Measurements from ENCODE around the gene FAM13C. TPM values are rescaled to one million over a fixed set of nuclear protein-coding genes. Genes with fewer than 3 reads are reported as not detected.

FAM13C gene
- total RNA-seq, 4 donors from 2014 or later, result 1.8 to 47.9 (median 5.7) TPM

DNA sequence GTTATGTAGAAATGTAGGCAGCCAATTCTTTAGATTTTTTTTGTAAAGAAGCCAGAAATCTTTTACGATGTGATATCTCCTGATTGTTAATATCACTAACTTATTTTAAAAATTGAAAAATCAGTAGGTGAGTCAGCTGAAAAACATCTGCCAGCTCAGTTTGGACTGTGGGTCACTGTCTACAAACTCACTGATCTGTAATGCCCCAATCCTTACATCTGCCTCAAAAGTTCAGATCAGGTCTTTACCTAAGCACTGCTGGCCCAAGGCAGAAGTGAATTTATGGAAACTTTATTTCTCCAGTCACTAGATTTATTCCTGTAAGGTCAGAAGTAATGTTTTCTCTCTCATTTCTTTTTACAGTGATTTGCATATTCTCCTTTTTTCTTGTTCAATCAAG is 31.0 kb upstream of the FAM13C start:
- Histone ChIP-seq H3K27ac (no peak overlapping the region), H3K9me3 (no peaks in the 10 kb centered on the region), H3K27me3 (no peaks in the 10 kb centered on the region), H3K4me3 (no peak overlapping the region), H3K36me3 (no peaks in the 10 kb centered on the region), H3K4me1 (no peaks in the 10 kb centered on the region)
- DNase-seq, result no peak
- TF ChIP-seq, protein P1, sequence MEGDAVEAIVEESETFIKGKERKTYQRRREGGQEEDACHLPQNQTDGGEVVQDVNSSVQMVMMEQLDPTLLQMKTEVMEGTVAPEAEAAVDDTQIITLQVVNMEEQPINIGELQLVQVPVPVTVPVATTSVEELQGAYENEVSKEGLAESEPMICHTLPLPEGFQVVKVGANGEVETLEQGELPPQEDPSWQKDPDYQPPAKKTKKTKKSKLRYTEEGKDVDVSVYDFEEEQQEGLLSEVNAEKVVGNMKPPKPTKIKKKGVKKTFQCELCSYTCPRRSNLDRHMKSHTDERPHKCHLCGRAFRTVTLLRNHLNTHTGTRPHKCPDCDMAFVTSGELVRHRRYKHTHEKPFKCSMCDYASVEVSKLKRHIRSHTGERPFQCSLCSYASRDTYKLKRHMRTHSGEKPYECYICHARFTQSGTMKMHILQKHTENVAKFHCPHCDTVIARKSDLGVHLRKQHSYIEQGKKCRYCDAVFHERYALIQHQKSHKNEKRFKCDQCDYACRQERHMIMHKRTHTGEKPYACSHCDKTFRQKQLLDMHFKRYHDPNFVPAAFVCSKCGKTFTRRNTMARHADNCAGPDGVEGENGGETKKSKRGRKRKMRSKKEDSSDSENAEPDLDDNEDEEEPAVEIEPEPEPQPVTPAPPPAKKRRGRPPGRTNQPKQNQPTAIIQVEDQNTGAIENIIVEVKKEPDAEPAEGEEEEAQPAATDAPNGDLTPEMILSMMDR (IDR thresholded peaks at IDR 0.05), result no peak
- TF ChIP-seq POLR2A (IDR thresholded peaks at IDR 0.05), result no peak

DNA sequence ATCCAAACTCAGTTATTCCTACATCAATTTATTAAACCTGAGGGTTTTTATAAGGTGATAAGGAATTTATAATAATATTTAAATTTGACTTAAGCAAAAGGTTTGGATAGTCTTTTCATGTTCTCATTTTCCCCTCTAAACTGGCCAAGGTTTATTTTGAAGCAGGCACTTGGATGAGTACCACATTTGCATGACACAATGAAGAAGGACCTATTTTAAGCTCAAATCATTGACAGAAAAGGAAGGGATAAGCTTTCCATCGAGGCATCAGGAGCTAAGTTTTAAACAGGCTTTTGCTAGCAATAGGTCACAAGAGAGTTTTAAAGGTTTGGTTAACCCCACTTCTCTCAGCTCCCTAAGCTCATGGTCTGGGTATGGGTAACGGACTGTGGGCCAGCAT is 28.7 kb upstream of the FAM13C start:
- H3K4me3 ChIP-seq, result no peak overlapping the region
- TF ChIP-seq, protein P1 (IDR thresholded peaks at IDR 0.05), result no peak
- no peak for TF ChIP-seq POLR2A (IDR thresholded peaks at IDR 0.05)
- H3K36me3 ChIP-seq, result no peaks in the 10 kb centered on the region
- H3K27me3 ChIP-seq, result no peaks in the 10 kb centered on the region
- H3K4me1 ChIP-seq, result no peaks in the 10 kb centered on the region
- no peak overlapping the region for H3K27ac ChIP-seq
- DNase-seq, result no peak
- H3K9me3 ChIP-seq, result no peaks in the 10 kb centered on the region

DNA sequence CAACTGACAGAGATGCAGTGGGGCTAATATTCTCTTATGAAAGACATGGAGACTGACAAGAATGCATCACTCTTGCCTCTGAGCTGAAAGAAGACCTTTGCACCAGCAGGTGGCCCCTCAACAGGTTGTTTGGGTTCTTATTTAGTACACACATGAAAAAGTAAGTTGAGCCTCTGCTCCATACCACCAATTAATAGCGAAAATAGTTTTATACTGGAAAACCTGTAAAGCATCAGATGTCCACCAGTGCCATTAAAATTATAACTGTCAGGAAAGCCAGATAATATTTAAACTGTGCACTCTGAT is 26.3 kb upstream of the FAM13C start:
- Histone ChIP-seq H3K4me3 (no peak overlapping the region), H3K36me3 (no peaks in the 10 kb centered on the region), H3K4me1 (no peaks in the 10 kb centered on the region), H3K27me3 (no peaks in the 10 kb centered on the region), H3K27ac (no peak overlapping the region), H3K9me3 (no peaks in the 10 kb centered on the region)
- TF ChIP-seq, protein P1 (IDR thresholded peaks at IDR 0.05), result no peak
- TF ChIP-seq POLR2A (IDR thresholded peaks at IDR 0.05), result no peak
- no peak for DNase-seq

DNA sequence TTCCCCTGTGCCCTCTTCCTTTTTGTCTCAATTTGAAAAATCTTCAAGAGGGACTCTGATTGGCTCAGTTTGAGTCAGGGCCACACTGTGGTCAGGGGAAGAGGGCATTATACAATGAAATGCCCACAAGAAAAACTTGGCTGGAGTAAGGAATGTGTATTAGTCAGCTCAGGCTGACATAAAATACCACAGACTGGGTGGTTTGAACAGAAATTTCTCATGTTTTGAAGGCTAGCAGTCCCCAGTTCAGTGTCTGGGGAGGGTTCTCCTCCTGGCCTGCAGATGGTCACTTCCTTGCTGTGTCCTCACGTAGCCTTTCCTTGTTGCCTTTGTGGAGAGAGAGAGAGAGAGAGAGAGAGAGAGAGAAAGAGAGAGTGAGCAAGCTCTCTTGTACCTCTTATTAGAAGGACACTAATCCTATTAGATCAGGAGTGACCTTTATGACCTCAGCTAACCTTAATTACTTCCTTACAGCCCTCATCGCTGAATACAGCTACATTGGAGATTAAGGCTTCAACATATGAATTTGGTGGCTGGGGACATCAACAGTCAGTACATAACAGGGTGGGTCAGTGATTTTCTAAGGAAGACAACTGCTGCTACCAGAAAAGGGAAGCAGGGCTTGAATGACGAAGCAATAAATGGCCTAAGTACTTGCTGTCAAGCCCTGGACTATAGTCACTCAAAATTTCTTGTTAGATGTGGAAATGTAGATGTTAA is 25.8 kb upstream of the FAM13C start:
- TF ChIP-seq, protein P1 (IDR thresholded peaks at IDR 0.05), result no peak
- TF ChIP-seq POLR2A (IDR thresholded peaks at IDR 0.05), result no peak
- no peak for DNase-seq
- Histone ChIP-seq H3K9me3 (no peaks in the 10 kb centered on the region), H3K4me3 (no peak overlapping the region), H3K4me1 (no peaks in the 10 kb centered on the region), H3K27me3 (no peaks in the 10 kb centered on the region), H3K27ac (no peak overlapping the region), H3K36me3 (no peaks in the 10 kb centered on the region)

DNA sequence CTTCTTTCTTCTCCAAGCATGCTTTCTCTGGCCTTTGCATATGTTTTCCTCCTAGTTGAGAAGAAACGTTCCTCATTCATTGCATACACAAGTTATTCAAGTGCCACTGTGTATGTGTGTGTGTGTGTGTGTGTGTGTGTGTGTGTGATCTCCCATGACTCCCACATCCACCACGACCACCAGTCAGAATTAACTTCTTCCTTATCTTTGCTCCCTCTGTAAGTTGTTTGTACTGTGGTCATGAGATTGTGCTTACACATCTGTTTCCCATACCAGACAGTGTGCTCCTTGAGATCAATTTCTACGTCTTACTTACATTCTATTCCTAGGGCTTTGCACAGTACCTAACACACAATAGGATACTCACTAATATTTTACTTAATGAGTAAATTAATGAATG is 22.4 kb upstream of the FAM13C start:
- no peak for DNase-seq
- no peak overlapping the region for H3K4me3 ChIP-seq
- H3K27ac ChIP-seq, result no peak overlapping the region
- no peaks in the 10 kb centered on the region for H3K36me3 ChIP-seq
- no peak for TF ChIP-seq POLR2A (IDR thresholded peaks at IDR 0.05)
- TF ChIP-seq, protein P1 (IDR thresholded peaks at IDR 0.05), result no peak
- H3K27me3 ChIP-seq, result no peaks in the 10 kb centered on the region
- H3K9me3 ChIP-seq, result no peaks in the 10 kb centered on the region
- no peaks in the 10 kb centered on the region for H3K4me1 ChIP-seq

DNA sequence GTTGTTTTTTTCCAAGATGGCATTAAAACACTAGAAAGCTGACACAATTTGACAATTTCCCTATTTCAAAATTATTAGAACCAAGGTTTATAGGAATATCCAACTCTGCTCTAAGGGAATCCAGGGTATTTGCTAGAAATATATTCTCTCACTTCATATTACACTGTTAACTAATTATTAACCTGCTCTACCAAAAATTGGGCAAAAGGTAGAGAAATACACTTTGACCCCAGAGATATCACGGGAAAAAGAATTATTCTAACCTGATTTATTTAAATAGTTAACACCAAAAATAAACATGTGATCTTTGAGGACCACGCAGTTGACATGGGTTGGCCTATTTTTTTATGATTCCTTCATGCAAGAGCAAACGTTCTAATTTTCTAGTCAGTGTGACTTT is 21.6 kb upstream of the FAM13C start:
- Histone ChIP-seq H3K27ac (peak overlapping the region in 3 of 4 donors; percentile 11 to 35 (median 32)), H3K27me3 (no peaks in the 10 kb centered on the region), H3K36me3 (no peaks in the 10 kb centered on the region), H3K4me3 (no peak overlapping the region), H3K4me1 (no peaks in the 10 kb centered on the region), H3K9me3 (no peaks in the 10 kb centered on the region)
- no peak for DNase-seq
- TF ChIP-seq POLR2A (IDR thresholded peaks at IDR 0.05), result no peak
- TF ChIP-seq, protein P1 (IDR thresholded peaks at IDR 0.05), result no peak

Measured in Peyer's patch (tissue), 4 donors.